Activated CD8-positive, alpha-beta memory T cell treated with anti-CD3 and anti-CD28 coated beads, Interleukin-2, amount 50 U/mL, for 1 hour (primary cell): ENCODE measurements around the gene MSH6.

Experiments used
- DNase-seq: peaks from one replicate; pipeline ENCODE4 v3.0.0-alpha.2; 2020; ENCODE audit errors: extremely low read depth

Gene MSH6

DNA sequence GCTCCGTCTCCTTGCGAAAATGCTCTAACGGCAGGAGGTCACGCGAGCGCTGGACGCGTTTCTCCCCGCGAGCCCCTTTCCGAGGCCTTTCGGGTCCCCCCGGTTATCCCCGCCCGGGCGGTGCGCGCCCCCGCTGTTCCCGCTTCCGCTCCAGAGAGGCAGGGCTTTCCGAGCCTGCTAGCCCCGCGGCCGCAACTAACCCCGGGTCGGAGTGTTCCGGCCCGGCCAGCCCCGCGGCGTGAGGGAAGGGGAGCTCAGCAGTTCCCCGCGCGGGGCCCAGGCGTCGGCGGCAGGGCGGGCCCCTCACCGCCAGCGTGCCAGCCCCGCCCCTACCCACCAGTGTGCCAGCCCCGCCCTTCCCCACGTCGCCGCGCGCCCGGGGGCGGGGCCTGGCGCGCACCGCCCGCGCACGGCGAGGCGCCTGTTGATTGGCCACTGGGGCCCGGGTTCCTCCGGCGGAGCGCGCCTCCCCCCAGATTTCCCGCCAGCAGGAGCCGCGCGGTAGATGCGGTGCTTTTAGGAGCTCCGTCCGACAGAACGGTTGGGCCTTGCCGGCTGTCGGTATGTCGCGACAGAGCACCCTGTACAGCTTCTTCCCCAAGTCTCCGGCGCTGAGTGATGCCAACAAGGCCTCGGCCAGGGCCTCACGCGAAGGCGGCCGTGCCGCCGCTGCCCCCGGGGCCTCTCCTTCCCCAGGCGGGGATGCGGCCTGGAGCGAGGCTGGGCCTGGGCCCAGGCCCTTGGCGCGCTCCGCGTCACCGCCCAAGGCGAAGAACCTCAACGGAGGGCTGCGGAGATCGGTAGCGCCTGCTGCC, at the start of gene MSH6:
TSS of gene MSH6 (plus strand) at position 475 of the 815 bp plus-strand sequence. CDS start at position 564, 89 bp downstream.
- DNase-seq, result no peak

DNA sequence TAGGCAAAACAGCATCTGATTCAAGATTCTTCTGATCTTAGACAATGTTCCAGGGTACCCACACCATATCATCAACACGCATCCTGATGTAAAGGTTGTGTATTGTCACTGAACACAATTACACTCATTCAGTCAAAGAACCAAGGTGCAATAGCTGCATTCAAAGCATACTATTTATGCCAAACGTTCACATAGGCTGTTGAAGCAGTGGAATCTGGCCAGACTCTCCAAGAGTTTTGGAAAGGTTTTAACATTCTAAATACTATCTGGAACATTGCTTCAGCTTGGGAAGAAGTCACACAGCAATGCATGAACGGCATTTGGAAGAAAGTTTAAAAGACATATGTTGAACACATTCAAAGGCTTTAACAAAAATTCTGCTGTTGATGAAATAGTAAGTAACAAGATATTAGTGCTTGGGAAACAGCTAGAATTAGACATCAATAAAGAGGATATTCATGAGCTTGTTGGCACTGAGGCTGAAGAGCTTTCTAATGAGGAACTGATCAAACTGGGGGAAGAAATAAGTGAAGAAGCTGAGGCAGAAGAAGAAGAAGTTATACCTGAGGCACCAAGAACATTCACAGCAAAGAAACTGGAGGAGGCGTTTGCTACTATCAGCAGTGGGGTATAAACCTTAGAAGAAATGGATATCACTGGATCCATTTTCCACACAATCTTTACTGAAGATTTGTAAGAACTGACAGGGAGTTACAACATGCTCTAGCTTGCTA, 47.6 kb upstream of the MSH6 start:
- no peak for DNase-seq

GRCh38 chr2:47735912-47736311, 47.0 kb upstream of the MSH6 start:
- DNase-seq, result no peak

DNA sequence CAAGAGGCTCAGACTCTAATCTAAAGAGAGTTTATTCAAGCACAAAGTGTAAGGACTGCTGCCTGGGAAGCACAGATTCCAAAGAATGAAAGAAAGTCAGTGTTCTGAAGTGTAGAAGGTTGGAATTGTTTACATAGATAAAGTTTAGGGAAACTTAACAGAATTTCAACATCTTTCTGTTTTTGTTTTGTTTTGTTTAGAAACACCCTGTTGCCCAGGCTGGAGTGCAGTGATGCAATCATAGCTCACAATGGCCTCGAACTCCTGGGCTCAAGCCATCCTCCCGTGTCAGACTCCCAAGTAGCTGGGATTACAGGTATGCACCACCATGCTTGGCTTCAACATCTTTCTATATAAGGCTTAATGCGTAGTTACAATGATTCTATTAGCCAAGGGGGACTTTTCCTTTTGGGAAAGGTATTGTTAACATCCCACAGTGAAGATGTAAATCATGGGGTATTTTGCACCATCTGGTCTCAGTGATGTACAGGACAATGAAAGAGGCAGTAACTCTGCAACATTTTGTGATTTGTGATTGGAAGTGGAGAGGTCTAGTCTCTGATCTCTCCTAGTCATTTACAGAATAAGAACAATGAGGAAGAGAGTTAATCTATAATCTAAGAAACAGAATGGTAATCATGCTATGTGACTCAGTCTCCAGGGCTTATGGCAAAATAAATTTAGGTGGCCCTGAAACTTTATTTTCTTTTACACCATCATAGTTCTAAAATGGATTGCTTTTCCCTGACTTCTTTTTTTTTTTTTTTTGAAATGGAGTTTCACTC, 45.6 kb upstream of the MSH6 start:
- DNase-seq, result no peak

- DNase-seq, result no peak
These were observed 44.6 kb upstream of the MSH6 start for GRCh38 chr2:47738331-47738730.

- no peak for DNase-seq
These were observed 41.8 kb upstream of the MSH6 start for GRCh38 chr2:47741101-47741500.

- DNase-seq, result no peak
These were observed 41.3 kb upstream of the MSH6 start for GRCh38 chr2:47741637-47742036.

DNA sequence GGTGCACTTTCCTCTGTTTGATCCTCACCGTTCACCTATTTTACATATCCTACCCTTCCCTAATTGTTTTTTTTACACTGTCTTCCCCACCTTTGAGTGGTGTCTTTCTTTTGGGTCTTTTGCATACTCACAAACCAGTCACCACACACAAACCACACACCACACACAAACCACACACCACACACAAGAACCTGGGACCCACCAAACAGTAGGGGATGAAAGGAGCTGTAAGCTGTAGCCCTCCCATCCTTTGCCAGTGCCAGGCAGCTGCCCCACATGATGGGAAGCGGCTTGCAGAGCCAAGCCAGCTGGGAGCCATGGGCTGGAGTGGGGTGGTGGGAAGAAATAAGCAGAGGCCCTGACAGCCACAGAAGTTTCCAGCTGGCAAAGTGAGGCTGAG, 38.9 kb upstream of the MSH6 start:
- no peak for DNase-seq

DNA sequence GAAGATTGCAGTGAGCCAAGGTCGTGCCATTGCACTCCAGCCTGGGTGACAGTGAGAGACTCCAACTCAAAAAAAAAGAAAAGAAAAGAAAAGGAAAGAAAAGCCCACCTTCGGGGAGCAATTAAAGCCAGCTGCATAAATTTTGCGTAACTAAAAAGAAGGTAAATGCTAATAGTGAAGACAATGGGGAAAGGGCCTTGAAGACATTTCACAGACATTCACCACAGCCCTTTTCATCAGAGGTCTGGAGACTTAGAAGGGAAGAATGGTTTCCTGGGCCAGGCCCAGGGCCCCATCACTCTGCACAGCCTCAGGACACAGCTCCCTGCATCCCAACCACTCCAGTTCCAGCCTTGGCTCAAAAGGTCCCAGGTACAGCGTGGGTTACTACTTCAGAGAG, 35.1 kb upstream of the MSH6 start:
- DNase-seq, result no peak

DNA sequence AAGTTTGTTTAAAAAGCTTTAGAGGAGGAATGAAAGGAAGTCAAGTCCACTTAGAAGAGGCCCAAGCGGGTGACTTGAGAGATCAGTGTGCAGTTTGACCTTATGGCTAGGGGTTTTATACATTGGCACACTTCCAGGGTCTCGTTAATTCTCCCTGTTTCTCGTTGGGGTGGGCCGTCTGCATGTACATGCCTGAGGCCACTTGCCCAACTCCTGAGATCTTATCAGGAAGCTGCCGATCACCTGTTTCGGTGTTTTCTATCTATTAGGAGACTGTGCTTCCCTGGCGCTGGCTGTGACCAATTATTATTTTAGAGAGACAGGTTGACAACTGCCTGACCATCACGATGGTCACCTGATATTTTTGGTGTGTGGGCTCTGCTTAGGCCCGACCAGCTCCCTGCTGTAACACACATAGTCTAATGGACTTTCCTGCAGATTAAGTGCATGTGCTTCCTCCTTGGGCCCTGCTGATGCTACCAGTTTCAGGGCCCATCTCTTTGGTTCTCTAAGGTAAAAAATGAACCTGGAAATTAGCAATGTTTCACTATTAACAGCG, 31.0 kb upstream of the MSH6 start:
- no peak for DNase-seq

- DNase-seq, result no peak
These were observed 15.5 kb upstream of the MSH6 start for GRCh38 chr2:47767497-47767844.

DNA sequence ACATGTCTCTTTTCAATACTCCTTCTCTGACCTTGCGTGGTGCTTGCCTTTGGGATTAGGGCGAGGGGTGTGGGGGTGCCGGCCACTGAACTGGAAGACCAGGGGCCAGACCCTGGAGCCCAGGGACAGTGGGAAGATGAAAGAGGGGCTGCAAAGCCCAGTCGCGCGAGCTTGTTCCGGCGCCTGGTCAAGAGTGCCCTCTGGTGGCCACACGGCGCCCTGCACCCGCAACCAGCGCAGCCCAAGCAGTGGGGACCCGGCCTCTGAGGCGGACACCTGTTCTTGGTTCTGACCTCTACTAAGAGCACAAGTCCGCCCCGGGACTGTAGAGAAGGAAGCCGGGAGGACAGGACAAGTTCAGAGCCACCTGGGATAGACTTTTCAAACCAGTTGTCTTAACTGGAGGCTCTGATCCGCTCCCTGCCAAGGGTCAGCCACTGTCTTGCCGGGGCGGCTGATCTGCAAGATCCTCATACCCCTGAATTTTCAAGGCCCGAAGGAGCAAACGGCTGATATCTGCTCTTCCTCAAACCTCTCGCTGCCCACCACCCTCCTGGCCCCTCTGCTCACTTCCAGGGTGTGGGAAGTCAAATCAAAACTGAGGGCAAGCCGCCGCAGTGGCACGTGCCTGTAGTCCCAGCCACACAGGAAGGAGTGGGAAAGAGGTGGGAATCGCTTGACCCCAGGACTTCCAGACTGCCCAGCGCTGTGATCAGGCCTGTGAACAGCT, 14.9 kb upstream of the MSH6 start:
- no peak for DNase-seq

GRCh38 chr2:47769318-47769717, 13.6 kb upstream of the MSH6 start:
- DNase-seq, result no peak

DNA sequence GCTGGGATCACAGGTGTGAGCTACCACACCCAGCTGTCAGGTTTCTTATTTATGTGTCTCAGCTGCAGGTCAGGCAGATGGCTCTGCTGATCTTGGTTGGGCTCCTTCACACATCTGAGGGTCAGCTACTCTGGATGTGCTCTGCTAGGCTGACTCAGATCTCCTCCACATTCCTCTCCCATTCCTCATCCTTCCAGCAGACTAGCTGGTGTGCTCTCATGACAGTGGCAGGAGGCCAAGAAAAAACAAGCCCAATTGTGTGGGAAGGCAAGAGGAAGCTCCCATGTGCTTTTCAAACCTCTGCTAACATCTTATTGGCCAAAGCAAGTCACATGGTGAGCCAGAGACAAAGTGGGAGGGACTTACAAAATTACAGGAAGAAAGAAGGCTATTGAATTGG, 11.7 kb upstream of the MSH6 start:
- DNase-seq, result no peak

- DNase-seq, result no peak
These were observed 10.6 kb upstream of the MSH6 start for GRCh38 chr2:47772343-47772742.

DNA sequence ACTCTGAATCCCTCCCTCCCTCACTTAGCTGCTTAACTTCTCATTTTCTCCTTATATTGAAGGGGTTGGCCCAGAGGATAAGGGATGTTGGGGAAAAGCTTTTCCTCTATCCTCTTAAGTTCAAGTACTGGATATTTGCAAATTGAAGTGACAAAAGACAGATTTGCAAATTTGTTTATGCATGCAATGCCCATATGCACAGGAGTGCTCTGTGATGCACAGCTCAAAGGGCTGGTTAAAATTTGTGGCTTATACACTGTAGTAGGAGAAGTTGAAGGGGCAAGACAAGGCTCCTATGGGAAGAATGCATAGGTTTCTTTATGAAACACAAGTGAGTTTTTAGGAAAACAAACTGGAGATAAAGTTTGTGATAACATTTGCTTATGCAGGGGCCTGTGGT, 8.4 kb upstream of the MSH6 start:
- DNase-seq, result no peak

DNA sequence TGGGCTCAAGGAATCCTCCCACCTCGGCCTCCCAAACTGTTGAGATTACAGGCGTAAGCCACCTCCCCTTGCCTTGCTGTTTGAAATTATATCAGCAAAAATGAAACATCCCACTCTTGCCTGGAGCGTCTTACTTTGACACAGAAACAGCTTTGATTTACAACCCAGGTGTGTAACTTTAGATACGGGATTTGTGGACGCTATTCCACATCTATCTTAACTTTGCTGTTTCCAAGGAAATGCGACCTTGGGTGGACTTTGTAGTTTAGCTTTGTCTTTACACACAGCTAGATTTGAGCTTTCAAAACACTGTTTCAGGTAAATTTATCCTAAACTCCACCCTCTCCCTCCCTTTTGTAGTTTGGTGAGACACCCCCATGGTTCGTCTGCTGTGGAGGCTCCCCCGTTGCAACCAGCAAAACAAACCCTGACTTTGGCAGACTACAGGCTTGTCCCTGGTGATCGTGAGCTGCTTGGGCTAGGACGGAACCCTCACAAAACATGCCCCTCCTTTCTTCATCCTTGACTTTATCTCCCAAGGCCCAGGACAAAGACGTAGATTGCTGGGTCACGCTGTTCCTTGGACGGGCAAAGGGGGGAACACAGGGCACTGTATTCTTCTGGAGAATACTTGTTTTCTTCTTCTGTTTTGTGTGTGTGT, 5.5 kb upstream of the MSH6 start:
- DNase-seq, result no peak

GRCh38 chr2:47778698-47779425, 4.1 kb upstream of the MSH6 start:
- DNase-seq, result no peak

DNA sequence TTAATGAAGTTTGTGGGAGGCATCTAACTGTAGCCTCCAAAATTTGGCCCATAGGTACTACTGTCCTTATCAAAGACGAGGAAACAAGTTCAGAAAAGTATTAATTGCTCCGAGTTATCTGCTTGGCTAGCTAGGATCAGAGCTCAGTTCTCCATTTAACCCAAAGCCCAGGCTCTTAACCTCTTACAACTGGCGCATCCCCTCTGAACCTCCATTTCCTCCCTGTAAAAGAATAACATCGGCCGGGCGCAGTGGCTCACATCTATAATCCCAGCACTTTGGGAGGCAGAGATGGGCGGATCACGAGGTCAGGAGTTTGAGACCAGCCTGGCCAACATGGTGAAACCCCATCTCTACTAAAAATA, 3.5 kb upstream of the MSH6 start:
- DNase-seq, result no peak

GRCh38 chr2:47782381-47782670, 619 bp upstream of the MSH6 start:
- DNase-seq, result no peak
